ENCODE results near the gene TMEM247. TPM values are rescaled to one million over a fixed set of nuclear protein-coding genes. Genes with fewer than 3 reads are reported as not detected.

Gene TMEM247
- total RNA-seq, 4 donors from 2014 or later: not detected

DNA sequence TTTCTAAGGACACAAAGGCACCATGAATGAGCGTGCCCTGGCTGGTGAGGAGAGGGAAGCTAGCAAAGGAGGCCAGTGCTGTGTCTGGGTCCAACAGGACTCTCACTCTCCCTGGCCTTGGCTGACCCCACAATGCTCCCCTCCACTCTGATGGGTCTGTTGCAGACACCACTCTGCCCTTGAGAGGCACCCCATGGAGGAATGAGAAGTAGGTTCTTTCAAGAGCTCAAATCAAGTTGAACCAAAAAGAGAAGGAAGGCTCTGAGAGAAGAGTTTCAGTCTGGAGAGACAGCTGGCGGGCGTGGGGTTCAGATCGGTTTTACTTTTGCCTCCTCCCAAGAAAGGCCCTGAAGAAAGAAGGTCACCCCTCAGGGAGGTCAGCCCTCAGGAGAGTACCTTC, 18.4 kb downstream of the TMEM247 start:
- no peak for TF ChIP-seq POLR2A (IDR thresholded peaks at IDR 0.05)
- TF ChIP-seq, protein P1, sequence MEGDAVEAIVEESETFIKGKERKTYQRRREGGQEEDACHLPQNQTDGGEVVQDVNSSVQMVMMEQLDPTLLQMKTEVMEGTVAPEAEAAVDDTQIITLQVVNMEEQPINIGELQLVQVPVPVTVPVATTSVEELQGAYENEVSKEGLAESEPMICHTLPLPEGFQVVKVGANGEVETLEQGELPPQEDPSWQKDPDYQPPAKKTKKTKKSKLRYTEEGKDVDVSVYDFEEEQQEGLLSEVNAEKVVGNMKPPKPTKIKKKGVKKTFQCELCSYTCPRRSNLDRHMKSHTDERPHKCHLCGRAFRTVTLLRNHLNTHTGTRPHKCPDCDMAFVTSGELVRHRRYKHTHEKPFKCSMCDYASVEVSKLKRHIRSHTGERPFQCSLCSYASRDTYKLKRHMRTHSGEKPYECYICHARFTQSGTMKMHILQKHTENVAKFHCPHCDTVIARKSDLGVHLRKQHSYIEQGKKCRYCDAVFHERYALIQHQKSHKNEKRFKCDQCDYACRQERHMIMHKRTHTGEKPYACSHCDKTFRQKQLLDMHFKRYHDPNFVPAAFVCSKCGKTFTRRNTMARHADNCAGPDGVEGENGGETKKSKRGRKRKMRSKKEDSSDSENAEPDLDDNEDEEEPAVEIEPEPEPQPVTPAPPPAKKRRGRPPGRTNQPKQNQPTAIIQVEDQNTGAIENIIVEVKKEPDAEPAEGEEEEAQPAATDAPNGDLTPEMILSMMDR (IDR thresholded peaks at IDR 0.05): no peak
- 88 to 95% methylated on average over 4 of the region's 4 CpGs for whole genome bisulfite sequencing, 2 donors
- peak in 1 of 2 donors; percentile 78 for DNase-seq (ENCODE audit: low spot score in 2 of 2)
- intact Hi-C loops (cut with DNase I; ENCODE audit: low total_unique reads): no loop called here
- no peak overlapping the region for H3K4me3 ChIP-seq (ENCODE audit: low read depth, poor library complexity, severe bottlenecking)

DNA sequence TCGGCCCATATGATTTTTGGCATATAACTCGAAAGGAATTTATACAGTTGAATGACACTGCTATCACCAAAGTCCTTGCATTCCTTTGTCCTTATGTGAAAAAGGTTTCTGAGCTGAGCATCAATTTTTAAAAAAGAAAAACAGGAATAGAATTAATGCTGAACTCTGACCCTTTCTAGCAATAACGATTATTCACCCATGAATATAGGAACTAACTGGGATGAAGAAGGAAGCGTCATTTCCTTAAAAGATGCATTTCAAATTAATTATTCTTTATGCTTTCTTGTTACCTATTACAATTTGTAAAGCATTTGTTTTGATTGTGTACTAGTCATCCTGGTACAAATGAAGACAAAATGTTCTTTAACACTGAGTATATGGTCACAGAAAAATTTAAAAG, 19.3 kb downstream of the TMEM247 start:
- no peak overlapping the region for H3K4me3 ChIP-seq (ENCODE audit: low read depth, poor library complexity, severe bottlenecking)
- intact Hi-C loops (cut with DNase I; ENCODE audit: low total_unique reads): no loop called here
- 85 to 88% methylated on average over 4 of the region's 4 CpGs for WGBS, 2 donors
- no peak for DNase-seq (ENCODE audit: low spot score in 2 of 2)
- TF ChIP-seq POLR2A (IDR thresholded peaks at IDR 0.05): no peak
- TF ChIP-seq, protein P1 (IDR thresholded peaks at IDR 0.05): no peak

DNA sequence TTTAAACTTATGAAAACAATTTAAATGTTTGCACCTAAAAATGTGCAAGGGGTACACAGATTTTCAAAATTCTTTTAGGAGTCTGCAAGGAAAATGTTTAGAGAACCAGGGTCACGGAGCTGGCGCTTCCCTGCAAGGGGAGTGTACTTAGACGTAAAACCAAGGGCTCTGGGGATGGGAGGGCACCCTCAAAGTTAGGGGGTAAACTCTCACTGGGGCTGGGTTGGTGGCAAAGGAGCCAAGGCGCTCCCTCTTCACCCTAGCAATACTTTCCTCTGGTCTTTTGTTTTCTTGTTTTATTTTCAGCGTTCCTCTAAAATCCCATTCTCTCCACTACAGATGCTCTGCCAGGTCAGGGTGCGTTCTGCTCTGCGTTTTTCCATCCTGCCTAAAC, 20.0 kb downstream of the TMEM247 start:
- peak in 1 of 2 donors; percentile 85 for DNase-seq (ENCODE audit: low spot score in 2 of 2)
- H3K4me3 ChIP-seq (ENCODE audit: low read depth, poor library complexity, severe bottlenecking): no peak overlapping the region
- TF ChIP-seq, protein P1 (IDR thresholded peaks at IDR 0.05): no peak
- TF ChIP-seq POLR2A (IDR thresholded peaks at IDR 0.05): no peak
- intact Hi-C loops (cut with DNase I; ENCODE audit: low total_unique reads): no loop called here
- 20 to 23% methylated on average over 7 of the region's 7 CpGs for WGBS, 2 donors

DNA sequence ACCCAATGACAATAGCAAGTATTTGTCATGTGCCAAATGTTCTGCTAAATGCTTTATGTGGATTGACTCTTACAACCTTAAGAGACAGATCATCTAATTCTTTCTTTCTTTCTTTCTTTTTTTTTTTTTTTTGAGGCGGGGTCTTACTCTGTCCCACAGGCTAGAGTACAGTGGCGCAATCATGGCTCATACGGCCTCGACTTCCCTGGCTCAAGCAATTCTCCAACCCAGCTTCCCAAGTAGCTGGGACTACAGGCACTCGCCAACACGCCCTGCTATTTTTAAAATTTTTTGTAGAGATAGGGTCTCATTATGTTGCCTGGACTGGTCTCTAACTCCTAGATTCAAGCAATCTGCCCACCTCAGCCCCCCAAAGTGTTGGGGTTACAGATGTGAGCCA, 21.4 kb downstream of the TMEM247 start:
- WGBS, 2 donors: 72 to 73% methylated on average over 6 of the region's 6 CpGs

DNA sequence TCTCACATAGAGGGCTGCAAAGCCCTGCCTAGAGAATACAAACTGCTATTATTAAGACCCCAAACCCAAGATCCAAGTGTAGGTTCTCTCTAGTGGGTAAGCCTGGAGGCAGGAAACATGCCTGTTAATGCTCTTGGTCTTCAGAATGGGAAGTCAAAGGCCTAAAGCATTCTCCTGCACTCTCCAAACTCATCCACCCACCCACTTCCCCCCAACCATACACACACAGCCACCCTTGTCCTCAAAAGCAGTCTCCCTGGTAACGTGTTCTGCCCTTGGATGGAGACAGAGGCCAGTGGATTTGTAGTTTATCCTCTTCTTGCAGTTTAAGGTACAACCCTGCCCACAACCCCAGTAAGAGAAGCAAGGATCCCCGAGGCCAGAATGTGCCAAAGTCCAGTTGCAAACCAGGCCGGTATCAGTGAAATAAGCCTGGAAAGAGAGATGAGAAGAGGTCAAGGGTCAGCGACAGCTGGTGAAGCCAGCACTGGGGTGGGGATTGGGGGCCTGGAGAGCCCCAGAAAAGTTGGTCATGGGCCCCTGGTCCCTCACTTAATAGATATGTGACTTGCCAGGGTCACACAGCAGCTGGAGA, 23.0 kb downstream of the TMEM247 start:
- DNase-seq (ENCODE audit: low spot score in 2 of 2): peak in 1 of 2 donors; percentile 46
- H3K4me3 ChIP-seq (ENCODE audit: low read depth, poor library complexity, severe bottlenecking): no peak overlapping the region
- TF ChIP-seq, protein P1 (IDR thresholded peaks at IDR 0.05): no peak
- no peak for TF ChIP-seq POLR2A (IDR thresholded peaks at IDR 0.05)
- 92 to 99% methylated on average over 4 of the region's 4 CpGs for WGBS, 2 donors
- intact Hi-C loops (cut with DNase I; ENCODE audit: low total_unique reads): no loop called here

More for the DNA sequence above, 21.4 kb downstream of the TMEM247 start:
- no peak for DNase-seq (ENCODE audit: low spot score in 2 of 2)
- intact Hi-C loops (cut with DNase I; ENCODE audit: low total_unique reads): no loop called here
- H3K4me3 ChIP-seq (ENCODE audit: low read depth, poor library complexity, severe bottlenecking): no peak overlapping the region
- TF ChIP-seq POLR2A (IDR thresholded peaks at IDR 0.05): no peak
- TF ChIP-seq, protein P1 (IDR thresholded peaks at IDR 0.05): no peak

DNA sequence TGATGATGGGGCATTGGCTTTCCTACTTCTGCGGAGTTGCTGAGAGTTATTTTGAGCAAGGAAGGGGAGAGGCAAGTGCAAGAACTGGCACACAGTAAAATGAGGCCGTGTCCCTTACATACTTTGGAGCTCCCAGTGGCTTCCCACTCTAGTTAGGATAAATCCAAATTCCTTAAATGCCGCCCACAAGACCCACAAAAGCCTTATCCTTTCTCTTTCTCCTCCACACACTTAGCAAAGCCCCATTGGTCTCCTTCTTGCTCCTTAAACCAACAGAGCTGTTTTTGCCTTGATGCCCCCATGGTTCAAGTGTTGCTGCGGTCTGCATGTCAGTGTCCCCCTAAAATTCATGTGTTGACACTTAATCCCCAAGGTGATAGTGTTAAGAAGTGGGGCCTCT, 24.3 kb downstream of the TMEM247 start:
- DNase-seq (ENCODE audit: low spot score in 2 of 2): peak in 1 of 2 donors; percentile 17
- H3K4me3 ChIP-seq (ENCODE audit: low read depth, poor library complexity, severe bottlenecking): no peak overlapping the region
- intact Hi-C loops (cut with DNase I; ENCODE audit: low total_unique reads): no loop called here
- no peak for TF ChIP-seq POLR2A (IDR thresholded peaks at IDR 0.05)
- TF ChIP-seq, protein P1 (IDR thresholded peaks at IDR 0.05): no peak
- 84% methylated on average over 4 of the region's 4 CpGs for WGBS, 2 donors
